ENCODE results near the gene HS6ST1.
A peak's percentile ranks its signal among the peaks of the same experiment; 100 is the strongest.

HS6ST1 gene

DNA sequence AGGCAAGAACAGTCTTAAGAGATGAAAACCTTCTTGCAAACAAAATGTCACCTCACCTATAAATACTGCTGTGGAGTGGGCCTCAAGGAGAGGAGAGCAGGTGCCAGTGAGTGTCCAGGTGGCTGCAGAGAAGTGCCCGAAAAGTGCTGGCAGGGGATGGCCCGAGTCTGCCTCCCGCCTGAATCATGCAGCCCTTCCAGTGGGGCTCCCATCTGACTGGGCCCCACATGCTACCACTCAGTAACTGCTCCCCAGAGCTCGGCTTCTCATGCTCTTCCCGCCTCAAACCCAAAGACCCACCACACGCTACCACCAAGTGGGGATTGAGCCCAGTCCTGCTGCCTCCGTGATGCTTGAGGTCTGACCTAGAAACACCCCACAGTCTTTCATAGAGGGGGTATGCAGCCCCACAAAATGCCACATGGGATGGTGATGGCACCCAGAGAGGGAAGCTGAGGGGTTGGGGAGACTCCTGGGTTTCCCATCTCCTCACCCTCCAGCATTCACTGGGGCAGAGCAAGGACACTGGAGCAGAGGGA lies 7.4 kb downstream of the HS6ST1 start:
- no peak for DNase-seq

DNA sequence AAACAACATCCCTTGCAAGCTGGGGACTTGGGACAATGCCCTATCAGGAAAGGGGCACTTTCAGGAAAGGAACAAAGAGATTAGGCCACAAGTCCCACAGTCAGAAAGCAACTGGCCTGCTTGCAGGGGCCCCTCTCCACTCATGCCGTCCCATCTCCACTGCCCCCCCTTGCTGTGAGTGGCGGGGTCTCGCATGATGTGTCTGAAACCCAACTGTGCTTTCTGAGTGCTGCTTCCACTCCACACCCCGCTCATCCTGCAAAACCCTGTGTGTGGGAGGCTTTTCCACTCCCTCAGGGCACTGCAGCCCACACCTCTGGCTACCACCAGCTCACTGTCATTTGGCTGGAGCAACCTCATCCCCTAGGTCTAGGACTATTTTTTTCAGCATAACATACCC lies 7.9 kb downstream of the HS6ST1 start:
- no peak for DNase-seq

DNA sequence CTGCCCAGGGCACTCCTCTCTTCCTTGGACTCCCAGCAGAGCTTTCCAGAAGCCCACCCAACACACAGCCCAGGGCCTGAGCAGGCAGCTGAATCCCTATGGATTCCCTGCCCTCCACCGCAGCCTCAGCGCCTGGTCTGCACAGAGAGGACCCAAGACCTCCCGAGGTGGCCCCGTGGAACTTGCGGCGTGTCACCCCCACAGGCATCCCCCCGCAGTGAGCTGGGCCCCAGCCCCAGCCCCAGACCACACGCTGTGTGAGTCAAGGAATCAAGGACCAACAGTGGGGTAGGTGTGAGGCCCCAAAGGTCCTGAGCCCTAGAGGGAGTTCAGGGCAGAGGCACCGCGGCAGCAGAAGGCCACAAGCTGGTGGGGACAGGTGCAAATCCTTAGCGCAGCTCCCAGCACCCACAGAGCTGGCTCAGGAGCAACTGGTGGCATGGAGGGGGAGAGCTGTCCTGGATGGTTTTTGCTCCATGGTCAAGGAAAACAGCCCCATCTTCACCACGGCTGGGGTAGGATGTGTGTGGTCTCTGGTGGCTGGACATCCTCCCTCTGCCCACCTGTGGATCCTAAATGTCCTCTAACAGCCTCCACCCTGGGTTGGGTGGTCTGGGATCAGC lies 8.5 kb downstream of the HS6ST1 start:
- no peak for DNase-seq

DNA sequence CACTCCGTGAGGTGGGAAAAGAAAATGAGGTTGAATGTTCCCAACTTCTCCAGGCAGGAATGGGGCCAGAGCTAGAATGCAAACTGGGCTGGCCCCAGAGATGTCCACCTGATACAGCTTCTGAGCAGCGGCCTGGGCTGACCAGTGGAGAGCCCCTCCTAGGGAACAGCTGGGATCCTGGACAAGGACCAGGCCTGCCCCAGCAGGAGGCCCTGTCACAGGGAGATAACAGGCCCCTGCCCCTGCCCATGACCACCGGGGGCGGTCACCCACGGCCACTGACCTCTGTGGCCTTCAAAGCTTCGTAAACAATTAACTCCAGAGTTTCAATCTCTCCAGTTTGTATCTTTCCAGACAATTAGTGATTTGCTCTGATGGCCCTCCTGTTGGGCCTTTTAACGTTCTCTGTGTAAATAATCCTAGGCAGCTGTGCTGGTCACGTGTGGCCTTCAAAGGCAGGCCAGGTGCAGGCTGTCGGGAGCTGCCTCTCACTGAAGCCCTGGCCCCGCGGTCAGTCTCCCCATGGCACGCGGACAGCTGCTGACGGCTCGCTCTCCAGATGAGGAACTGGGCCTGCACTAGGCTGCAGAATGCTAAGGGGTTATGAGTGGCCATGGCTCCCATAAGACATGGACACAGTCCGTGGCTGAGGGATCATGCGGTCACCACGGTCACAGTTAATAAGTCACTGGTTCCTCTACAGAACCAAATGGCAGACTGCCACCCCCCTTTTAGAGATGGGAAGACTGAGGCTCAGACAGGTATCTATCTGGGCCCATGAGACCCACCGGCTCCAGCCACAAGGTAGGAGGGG lies 9.2 kb downstream of the HS6ST1 start:
- peak in 10 of 56 donors; percentile 22 to 61 (median 38) for DNase-seq

DNA sequence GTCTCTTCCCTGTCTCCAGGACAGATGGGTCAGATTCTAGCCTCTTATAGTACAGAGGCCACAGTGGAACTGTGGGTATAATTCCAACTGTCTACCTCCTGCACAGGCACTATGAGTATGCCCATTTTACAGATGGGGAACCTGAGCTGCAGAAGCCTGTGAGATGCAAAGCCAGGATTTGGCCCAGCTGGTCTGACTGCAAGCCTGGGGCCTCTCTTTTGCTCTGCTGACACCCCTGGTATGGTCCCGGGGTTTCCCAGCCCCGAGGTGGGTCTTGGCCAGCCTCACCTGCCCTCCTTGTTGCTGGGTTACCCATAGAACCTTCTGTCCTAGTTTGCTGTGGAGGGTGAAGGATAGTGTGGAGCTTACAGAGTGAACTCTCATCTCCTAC lies 9.8 kb downstream of the HS6ST1 start:
- DNase-seq, result no peak

GRCh38 chr2:128308284-128308731 lies 10.4 kb downstream of the HS6ST1 start:
- DNase-seq, result peak in 2 of 56 donors; percentile 37 to 55

GRCh38 chr2:128307595-128307994 lies 11.1 kb downstream of the HS6ST1 start:
- no peak for DNase-seq

GRCh38 chr2:128306931-128307460 lies 11.7 kb downstream of the HS6ST1 start:
- DNase-seq, result no peak

DNA sequence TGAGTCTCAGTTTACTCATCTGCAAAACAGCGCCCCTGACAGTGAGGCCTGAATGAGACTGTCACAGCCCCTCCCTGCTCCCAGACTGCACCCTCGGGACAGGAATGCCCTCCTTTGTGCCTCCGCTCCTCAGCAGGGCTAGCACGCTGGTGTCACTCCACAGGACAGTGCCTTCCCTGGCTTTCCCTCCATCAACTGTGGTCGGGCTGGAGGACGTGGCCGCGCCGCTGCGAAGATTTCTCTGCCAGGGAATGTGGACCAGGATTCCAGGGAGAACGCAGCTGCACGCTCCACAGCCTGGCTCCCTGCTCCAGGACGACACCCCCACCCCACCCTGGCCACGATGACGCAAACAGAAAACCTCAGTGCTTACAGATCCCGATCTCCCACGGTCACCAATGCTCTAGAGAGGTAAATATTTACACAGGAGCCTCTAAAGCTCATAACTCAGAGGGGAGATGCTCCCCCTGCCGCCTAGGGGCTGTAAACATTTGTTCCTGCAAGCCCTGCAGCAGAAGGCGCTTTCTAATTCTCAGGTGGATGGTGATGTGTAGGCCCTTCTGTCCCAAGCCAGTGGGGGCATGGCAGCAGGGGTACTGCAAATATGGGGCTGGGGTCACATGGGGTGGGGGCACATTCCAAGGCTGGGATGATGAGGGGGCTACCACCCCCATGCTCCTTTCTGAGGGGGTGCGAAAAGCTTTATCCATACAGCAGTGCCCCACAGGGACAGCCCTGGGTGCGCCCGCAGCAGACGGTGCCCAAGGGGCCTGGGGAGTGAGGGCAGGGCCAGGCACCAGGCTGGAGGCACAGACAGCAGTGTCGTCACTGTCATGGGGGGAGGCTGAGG lies 12.4 kb downstream of the HS6ST1 start:
- DNase-seq, result peak in 1 of 56 donors; percentile 39

DNA sequence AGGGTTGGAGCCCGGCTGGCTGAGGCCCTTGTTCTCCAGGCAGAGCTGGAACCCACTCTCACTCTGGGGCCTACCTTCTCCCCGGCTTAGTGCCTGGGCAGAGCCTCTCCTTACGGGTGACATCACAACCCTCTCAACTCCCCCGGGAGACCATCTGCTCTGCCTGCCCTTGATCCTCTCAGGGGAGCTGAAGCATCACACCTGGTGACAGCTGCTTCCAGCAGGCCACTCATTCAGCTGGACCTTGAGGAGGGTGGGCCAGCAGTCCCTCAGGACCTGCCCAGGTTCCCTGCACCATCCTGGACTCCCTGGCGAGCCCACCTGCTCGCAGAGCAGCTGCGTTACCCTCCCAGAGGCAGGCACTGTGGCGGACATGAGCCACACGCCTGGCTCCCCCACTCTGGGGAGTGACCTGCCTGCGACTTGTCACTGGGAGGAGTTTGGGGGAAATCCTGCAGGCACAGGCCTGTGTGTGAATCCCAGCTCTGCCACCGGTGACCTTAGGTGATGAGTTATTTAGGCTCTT lies 13.1 kb downstream of the HS6ST1 start:
- no peak for DNase-seq

DNA sequence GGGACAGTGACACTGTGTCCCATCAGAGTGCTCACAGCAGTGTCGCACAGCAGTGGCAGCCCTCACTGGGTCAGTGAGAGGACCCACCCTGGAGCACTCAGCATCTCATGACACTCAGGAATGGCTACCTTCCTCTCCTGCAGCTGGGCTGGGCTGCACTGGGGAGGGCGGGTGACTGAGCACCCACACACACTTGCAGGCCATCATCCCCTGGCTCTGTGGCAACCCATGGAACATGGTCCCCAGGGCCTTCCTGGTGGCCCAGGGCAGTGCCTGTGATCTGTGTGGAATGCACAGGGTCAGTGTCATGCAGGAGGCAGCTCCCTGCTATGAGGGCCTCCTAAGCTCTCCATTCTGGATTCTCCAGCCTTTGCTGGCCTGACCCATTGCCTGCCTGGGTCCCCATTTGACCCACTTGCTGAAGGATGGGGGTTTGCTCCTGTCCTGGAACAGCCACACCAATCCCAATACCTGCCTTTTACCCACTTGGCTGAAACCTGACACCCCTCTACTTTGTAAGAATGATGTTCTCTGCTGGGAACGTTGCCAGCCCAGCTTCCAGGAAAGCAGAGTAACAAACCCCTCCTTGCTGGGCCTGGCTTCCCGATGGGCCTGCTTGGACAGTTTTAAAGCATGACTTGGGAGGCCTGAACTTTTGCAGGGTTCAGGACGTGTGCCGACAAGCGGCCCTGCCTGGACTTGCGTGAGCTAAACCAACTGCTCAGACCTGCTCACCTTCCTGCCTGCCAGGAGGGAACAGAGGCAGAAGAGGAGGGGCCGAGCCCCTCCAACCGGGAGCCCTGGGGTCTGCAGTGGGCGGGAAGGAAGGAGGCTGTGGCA lies 13.7 kb downstream of the HS6ST1 start:
- DNase-seq, result peak in 5 of 56 donors; percentile 24 to 61 (median 42)

DNA sequence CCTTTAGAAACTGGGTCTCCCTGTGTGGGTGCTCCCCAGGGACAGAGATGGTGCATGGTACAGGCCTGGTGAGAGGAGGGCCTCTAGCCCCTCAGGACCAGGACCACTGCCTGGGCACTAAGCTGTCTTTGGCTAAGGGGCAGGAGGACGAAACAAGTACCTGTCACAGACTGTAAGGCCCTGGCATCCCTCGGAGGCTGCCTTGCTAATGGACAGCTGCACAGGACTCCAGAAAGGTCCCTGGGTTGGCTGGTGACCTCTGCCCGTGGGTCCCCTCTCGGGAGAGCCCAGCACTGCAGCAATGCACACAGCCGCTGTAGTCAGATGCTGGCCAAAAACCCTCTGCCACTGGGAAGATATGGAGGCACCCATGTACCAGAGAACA lies 14.3 kb downstream of the HS6ST1 start:
- DNase-seq, result no peak

DNA sequence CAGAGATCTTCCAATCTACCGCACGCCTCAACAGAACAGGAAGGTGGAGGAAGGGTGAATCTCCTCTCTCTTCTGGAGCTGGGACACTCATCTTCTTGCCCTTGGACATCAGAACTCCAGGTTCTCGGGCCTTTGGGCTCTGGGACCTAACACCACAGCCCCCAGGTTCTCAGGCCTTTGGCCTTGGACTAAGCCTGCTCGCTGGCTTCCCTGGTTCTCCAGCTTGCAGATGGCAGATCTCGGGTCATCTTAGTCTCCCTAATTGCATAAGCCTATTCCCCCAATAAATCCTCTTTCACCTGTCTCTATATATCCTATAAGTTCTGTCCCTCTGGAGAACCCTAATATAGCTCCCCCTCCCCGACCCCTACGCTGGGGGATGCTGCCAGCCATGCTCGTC lies 14.8 kb downstream of the HS6ST1 start:
- DNase-seq, result no peak

GRCh38 chr2:128303095-128303791 lies 15.4 kb downstream of the HS6ST1 start:
- DNase-seq, result no peak

DNA sequence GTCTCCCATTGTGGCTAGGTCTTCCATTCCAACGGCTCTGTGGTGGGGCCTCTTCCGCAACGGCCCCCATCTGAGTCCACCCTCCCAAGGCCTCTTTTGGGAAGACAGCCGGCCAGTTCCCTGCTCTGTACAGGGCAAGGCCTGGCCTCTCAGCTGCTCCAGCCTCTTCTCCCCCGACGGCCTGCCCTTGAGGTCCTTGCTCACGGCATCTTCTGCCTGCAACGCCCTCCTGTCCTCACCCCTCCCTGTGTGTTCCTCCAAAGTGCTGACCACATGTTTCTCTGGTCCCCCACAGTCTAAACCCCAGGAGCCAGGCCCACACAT lies 16.0 kb downstream of the HS6ST1 start:
- no peak for DNase-seq

- no peak for DNase-seq
Measured at GRCh38 chr2:128302011-128302743, 16.5 kb downstream of the HS6ST1 start.

DNA sequence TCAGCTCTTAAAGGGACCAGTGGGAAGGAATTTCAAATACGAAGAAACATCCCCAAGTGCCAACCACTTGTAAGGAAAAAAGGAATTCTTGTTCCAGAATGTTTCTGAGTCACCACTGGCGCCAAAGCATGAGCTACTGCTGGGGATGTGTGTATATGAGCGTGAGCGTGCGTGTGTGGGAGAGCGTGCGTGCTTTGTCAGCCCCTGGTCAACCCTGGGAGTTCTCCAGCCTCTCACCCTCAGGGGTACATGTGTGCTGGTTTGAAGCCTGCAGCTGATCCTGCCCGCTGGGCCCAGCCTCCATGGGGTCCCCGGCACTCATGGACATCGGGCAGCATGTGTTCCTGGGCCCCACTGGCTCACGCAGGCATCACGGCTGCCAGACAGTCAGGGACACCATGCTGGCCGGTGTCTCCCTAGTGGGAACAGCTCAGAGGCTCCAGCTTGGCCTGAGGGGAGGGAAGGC lies 17.1 kb downstream of the HS6ST1 start:
- peak in 7 of 56 donors; percentile 32 to 46 (median 36) for DNase-seq

DNA sequence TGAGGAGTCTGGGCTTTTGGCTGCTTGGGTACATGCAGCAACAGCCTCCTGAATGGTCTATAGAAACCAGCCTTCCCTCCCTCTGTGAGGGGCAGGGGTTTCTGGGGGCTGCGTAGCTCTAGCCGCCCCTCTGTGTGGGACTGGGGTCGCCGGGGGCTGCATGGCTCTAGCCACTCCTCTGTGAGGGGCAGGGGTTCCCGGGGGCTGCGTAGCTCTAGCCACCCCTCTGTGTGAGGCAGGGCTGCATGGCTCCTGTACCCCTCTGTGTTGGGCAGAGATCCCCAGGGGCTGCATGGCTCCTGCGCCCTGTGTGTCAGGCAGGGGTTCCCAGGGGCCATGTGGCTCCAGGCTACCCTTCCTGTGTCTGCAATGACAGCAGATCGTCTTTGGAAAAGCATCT lies 17.6 kb downstream of the HS6ST1 start:
- no peak for DNase-seq

Measured in nucleus accumbens (tissue), 56 donors.